GM12878 (cell line): Measurements from ENCODE around the gene ZNRF3. TPM values are rescaled to one million over a fixed set of nuclear protein-coding genes. Genes with fewer than 3 reads are reported as not detected.

Source experiments
- BRCA1 ChIP-seq: IDR thresholded peaks from 2 replicates; pipeline ENCODE4 v1.6.1; 2011; ENCODE audit warnings: low read depth, low read length, improper control_type of control experiment
- CBX3 ChIP-seq: fragments of 200-600 bp; sonication (generic); IDR thresholded peaks from 2 replicates; pipeline ENCODE4 v1.6.1; 2016; ENCODE audit warnings: low read depth, borderline replicate concordance
- CREM ChIP-seq: IDR thresholded peaks from 2 replicates; pipeline ENCODE4 v1.6.1; 2014; ENCODE audit warnings: antibody characterized with exemption, low read depth
- CUX1 ChIP-seq: IDR thresholded peaks from 2 replicates; pipeline ENCODE4 v1.6.1; 2012; ENCODE audit warnings: improper control_type of control experiment, low read depth, low read length; ENCODE audit not compliant: insufficient replicate concordance
- EGR1 ChIP-seq, 2 experiments: IDR thresholded peaks; 1 replicate in 1 of 2; 2 replicates in 1 of 2; pipeline ENCODE4 v1.6.1; 2011 to 2012; ENCODE audit warnings: low read depth in 2 of 2, low read length in 2 of 2, borderline replicate concordance in 1 of 2, mild to moderate bottlenecking in 1 of 2, moderate library complexity in 1 of 2
- HSF1 ChIP-seq: fragments of 150-350 bp; IDR thresholded peaks from 2 replicates; pipeline ENCODE4 v1.6.1; 2014; ENCODE audit warnings: mild to moderate bottlenecking, low read depth, low read length
- IKZF1 ChIP-seq: fragments of 450-650 bp; conservative IDR thresholded peaks from 2 replicates; pipeline ENCODE4 v1.6.1; 2017; ENCODE audit warnings: antibody characterized with exemption, mild to moderate bottlenecking
- LARP7 ChIP-seq: fragments of 450-650 bp; IDR thresholded peaks from 2 replicates; pipeline ENCODE4 v1.6.1; 2017; ENCODE audit warnings: mild to moderate bottlenecking
- PML ChIP-seq: IDR thresholded peaks from 2 replicates; pipeline ENCODE4 v1.6.1; 2012; ENCODE audit warnings: low read length, inconsistent platforms
- ZBED1 ChIP-seq: IDR thresholded peaks from 2 replicates; pipeline ENCODE4 v1.6.1; 2016; ENCODE audit warnings: borderline replicate concordance
- polyA plus RNA-seq, 11 experiments: library from polyadenylated mRNA; depleted of rRNA in 4 of 11; unstranded in 6 of 11; stranded (reverse) in 5 of 11; fragments of >200 nt; fragmentation: Nextera tagmentation in 4 of 11; fragmentation: Illumina TruSeq in 1 of 11; extraction: Ambion mirVana in 4 of 11; extraction: Trizol in 1 of 11; gene quantifications; 1 replicate in 1 of 11; 2 replicates in 10 of 11; pipeline versions ENCODE4 v1.2.1 to v1.2.3, GENCODE V29; 2011 to 2016; ENCODE audit warnings: inconsistent platforms in 2 of 11, missing spikeins in 2 of 11, low read depth in 1 of 11
- total RNA-seq, 4 experiments: library from RNA; depleted of rRNA in 3 of 4; stranded (reverse); fragments of >200 nt in 3 of 4; fragmentation: Illumina TruSeq in 1 of 4; extraction: Trizol in 1 of 4; gene quantifications; 2 replicates each; pipeline versions ENCODE4 v1.2.1 to v1.2.3, GENCODE V29; 2013 to 2021
- TF ChIP-seq, protein P1 (sequence below): fragments of 450-650 bp; IDR thresholded peaks from 2 replicates; pipeline ENCODE4 v1.6.1; 2017; ENCODE audit warnings: antibody characterized with exemption, mild to moderate bottlenecking, moderate library complexity
- TF ChIP-seq, protein P2 (sequence below): IDR thresholded peaks from 2 replicates; pipeline ENCODE4 v1.6.1; 2011; ENCODE audit warnings: borderline replicate concordance, low read depth, mild to moderate bottlenecking, moderate library complexity, mixed read lengths, low read length; ENCODE audit not compliant: insufficient read depth; ENCODE audit errors: extremely low read length
- TF ChIP-seq, protein P3 (sequence below): fragments of 450-650 bp; IDR thresholded peaks from 2 replicates; pipeline ENCODE4 v1.6.1; 2016; ENCODE audit warnings: mild to moderate bottlenecking

The ZNRF3 gene
- total and polyA plus RNA-seq, 10 of the 15 experiments (the other 5 are each of a cell fraction or from before 2014, with no cell fraction given) = 0.05 to 2.4 (median 0.46) TPM

DNA sequence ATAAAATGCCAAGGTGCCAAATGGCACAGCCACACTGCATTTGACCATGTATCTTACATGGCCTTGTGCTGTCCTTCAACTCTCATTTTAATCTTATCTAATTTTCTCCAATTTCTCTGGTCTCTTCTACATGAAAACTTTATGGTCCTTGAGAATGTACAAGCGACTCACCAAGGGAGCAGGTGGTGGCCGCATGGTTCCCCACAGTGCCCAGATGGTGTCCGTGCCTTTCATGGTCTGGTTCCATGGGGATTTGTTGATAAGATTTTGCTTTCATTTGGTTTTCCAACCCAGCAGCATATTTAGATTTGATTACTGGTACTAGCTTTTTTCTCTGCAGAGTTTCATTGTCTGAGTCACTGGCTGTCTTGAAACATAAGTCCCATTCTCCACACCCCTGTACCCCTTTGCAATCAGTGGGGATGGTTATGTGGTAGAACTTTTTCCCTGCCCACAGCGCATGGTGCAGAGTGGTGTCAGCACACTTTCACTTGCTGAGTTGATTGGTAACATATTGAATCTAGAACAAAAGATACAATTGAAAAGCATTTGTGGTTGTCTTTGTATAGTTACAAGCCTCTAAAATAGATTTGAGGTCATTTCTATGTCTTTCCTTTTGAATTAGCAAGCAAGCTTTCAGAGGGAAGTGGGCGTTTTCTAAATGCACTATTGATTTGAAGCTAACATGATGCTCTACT, 24.1 kb downstream of the ZNRF3 start (continued):
- TF ChIP-seq CUX1 (peak; percentile 90), PML (peak; percentile 56; the same call in 1 of the 2 replicates), CREM (peak; percentile 65; the same call in 1 of the 2 replicates), LARP7 (no peak), CBX3 (no peak), IKZF1 (peak; percentile 89), EGR1 (IDR thresholded peaks at IDR 0.05; ENCODE audit: borderline replicate concordance in 1 of 2, low read depth in 2 of 2, low read length in 2 of 2) (no peak), ZBED1 (peak; percentile 79), HSF1 (no peak), BRCA1 (no peak)
- TF ChIP-seq, protein P1, sequence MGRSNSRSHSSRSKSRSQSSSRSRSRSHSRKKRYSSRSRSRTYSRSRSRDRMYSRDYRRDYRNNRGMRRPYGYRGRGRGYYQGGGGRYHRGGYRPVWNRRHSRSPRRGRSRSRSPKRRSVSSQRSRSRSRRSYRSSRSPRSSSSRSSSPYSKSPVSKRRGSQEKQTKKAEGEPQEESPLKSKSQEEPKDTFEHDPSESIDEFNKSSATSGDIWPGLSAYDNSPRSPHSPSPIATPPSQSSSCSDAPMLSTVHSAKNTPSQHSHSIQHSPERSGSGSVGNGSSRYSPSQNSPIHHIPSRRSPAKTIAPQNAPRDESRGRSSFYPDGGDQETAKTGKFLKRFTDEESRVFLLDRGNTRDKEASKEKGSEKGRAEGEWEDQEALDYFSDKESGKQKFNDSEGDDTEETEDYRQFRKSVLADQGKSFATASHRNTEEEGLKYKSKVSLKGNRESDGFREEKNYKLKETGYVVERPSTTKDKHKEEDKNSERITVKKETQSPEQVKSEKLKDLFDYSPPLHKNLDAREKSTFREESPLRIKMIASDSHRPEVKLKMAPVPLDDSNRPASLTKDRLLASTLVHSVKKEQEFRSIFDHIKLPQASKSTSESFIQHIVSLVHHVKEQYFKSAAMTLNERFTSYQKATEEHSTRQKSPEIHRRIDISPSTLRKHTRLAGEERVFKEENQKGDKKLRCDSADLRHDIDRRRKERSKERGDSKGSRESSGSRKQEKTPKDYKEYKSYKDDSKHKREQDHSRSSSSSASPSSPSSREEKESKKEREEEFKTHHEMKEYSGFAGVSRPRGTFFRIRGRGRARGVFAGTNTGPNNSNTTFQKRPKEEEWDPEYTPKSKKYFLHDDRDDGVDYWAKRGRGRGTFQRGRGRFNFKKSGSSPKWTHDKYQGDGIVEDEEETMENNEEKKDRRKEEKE = no peak
- TF ChIP-seq, protein P2, sequence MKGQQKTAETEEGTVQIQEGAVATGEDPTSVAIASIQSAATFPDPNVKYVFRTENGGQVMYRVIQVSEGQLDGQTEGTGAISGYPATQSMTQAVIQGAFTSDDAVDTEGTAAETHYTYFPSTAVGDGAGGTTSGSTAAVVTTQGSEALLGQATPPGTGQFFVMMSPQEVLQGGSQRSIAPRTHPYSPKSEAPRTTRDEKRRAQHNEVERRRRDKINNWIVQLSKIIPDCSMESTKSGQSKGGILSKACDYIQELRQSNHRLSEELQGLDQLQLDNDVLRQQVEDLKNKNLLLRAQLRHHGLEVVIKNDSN = no peak
- TF ChIP-seq, protein P3, sequence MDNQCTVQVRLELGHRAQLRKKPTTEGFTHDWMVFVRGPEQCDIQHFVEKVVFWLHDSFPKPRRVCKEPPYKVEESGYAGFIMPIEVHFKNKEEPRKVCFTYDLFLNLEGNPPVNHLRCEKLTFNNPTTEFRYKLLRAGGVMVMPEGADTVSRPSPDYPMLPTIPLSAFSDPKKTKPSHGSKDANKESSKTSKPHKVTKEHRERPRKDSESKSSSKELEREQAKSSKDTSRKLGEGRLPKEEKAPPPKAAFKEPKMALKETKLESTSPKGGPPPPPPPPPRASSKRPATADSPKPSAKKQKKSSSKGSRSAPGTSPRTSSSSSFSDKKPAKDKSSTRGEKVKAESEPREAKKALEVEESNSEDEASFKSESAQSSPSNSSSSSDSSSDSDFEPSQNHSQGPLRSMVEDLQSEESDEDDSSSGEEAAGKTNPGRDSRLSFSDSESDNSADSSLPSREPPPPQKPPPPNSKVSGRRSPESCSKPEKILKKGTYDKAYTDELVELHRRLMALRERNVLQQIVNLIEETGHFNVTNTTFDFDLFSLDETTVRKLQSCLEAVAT = peak; percentile 80
